ENCODE results near the gene STX19. TPM values are rescaled to one million over a fixed set of nuclear protein-coding genes. Genes with fewer than 3 reads are reported as not detected.

Gene STX19
- total RNA-seq (0.04 TPM), polyA plus RNA-seq (ENCODE audit: insufficient read depth in 1 of 8, insufficient read length in 8 of 8, low replicate concordance in 1 of 8) (1 to 10 TPM in 1 of 8 donors, under 1 TPM in 5, not detected in 2; 0.15 to 1.1 (median 0.20) TPM)
- long read RNA-seq, donor 1 = 0 reads
- long read RNA-seq, donor 2 = 0 reads
- long read RNA-seq, donor 3 = 0 reads
- long read RNA-seq, donor 4 = 0 reads
- long read RNA-seq, donor 5 = 0 reads
- long read RNA-seq, donor 6 = 0 reads
- long read RNA-seq, donor 7 = 0 reads
- long read RNA-seq, donor 8 = 0 reads
- long read RNA-seq, donor 9 = 0 reads
- long read RNA-seq, donor 10 = 0 reads
- long read RNA-seq, donor 11 = 0 reads

GRCh38 chr3:94028093-94028837 is at the start of gene STX19:
TSS of gene STX19 (minus strand) at chr3:94028597. CDS start at chr3:94015269, 13,328 bp downstream.
- no CpG with 5 or more reads among the region's 8 CpGs for WGBS (ENCODE audit: insufficient coverage)
- Histone ChIP-seq H3K27ac (ENCODE audit: low read length) (no peak within 1 kb of the TSS), H3K4me3 (ENCODE audit: low read length) (no peak within 1 kb of the TSS), H3K9me3 (replicated peaks; ENCODE audit: control insufficient read depth, low read depth, low read length) (no peaks in the 10 kb centered on the region), H3K4me1 (ENCODE audit: control insufficient read depth, insufficient read depth, low read length) (no peaks in the 10 kb centered on the region), H3K27me3 (ENCODE audit: control insufficient read depth, insufficient read depth, low read length) (no peaks in the 10 kb centered on the region), H3K36me3 (ENCODE audit: control insufficient read depth, insufficient read depth, low read length) (no peaks in the 10 kb centered on the region)
- peak; percentile 51 for DNase-seq

- Histone ChIP-seq H3K36me3 (ENCODE audit: control insufficient read depth, insufficient read depth, low read length) (peaks cover 19% of the 10 kb centered on the region), H3K27me3 (ENCODE audit: control insufficient read depth, insufficient read depth, low read length) (no peaks in the 10 kb centered on the region), H3K27ac (ENCODE audit: low read length) (no peak overlapping the region), H3K4me1 (ENCODE audit: control insufficient read depth, insufficient read depth, low read length) (no peaks in the 10 kb centered on the region), H3K4me3 (ENCODE audit: low read length) (no peak overlapping the region), H3K9me3 (replicated peaks; ENCODE audit: control insufficient read depth, low read depth, low read length) (no peaks in the 10 kb centered on the region)
- DNase-seq = no peak
- 88% methylated on average over 2 of the region's 3 CpGs for WGBS (ENCODE audit: insufficient coverage)
Observed at GRCh38 chr3:94076055-94076454, 47.7 kb upstream of the STX19 start.

- no peak for DNase-seq
- Histone ChIP-seq H3K27me3 (ENCODE audit: control insufficient read depth, insufficient read depth, low read length) (no peaks in the 10 kb centered on the region), H3K4me1 (ENCODE audit: control insufficient read depth, insufficient read depth, low read length) (no peaks in the 10 kb centered on the region), H3K4me3 (ENCODE audit: low read length) (no peak overlapping the region), H3K36me3 (ENCODE audit: control insufficient read depth, insufficient read depth, low read length) (peaks cover 26% of the 10 kb centered on the region), H3K27ac (ENCODE audit: low read length) (no peak overlapping the region), H3K9me3 (replicated peaks; ENCODE audit: control insufficient read depth, low read depth, low read length) (no peaks in the 10 kb centered on the region)
- 83% methylated on average over 1 of the region's 4 CpGs for WGBS (ENCODE audit: insufficient coverage)
Observed at GRCh38 chr3:94071713-94072284, 43.4 kb upstream of the STX19 start.

- H3K36me3 ChIP-seq (ENCODE audit: control insufficient read depth, insufficient read depth, low read length) = peaks cover 25% of the 10 kb centered on the region
- H3K27ac ChIP-seq (ENCODE audit: low read length) = no peak overlapping the region
- DNase-seq = no peak
- no peak overlapping the region for H3K4me3 ChIP-seq (ENCODE audit: low read length)
- H3K27me3 ChIP-seq (ENCODE audit: control insufficient read depth, insufficient read depth, low read length) = no peaks in the 10 kb centered on the region
- WGBS (ENCODE audit: insufficient coverage) = 100% methylated on average over 5 of the region's 6 CpGs
- H3K4me1 ChIP-seq (ENCODE audit: control insufficient read depth, insufficient read depth, low read length) = no peaks in the 10 kb centered on the region
- no peaks in the 10 kb centered on the region for H3K9me3 ChIP-seq (replicated peaks; ENCODE audit: control insufficient read depth, low read depth, low read length)
Observed at GRCh38 chr3:94070341-94070911, 42.0 kb upstream of the STX19 start.

- no CpG with 5 or more reads among the region's 4 CpGs for WGBS (ENCODE audit: insufficient coverage)
- peaks cover 25% of the 10 kb centered on the region for H3K36me3 ChIP-seq (ENCODE audit: control insufficient read depth, insufficient read depth, low read length)
- peak; percentile 53 for DNase-seq
Observed at GRCh38 chr3:94069194-94069813, 40.9 kb upstream of the STX19 start.

GRCh38 chr3:94066506-94067500 is 38.4 kb upstream of the STX19 start:
- peaks cover 18% of the 10 kb centered on the region for H3K36me3 ChIP-seq (ENCODE audit: control insufficient read depth, insufficient read depth, low read length)
- WGBS (ENCODE audit: insufficient coverage) = no CpG with 5 or more reads among the region's 6 CpGs
- H3K27ac ChIP-seq (ENCODE audit: low read length) = no peak overlapping the region
- H3K4me1 ChIP-seq (ENCODE audit: control insufficient read depth, insufficient read depth, low read length) = peaks cover 3% of the 10 kb centered on the region
- H3K4me3 ChIP-seq (ENCODE audit: low read length) = no peak overlapping the region
- DNase-seq = no peak
- no peaks in the 10 kb centered on the region for H3K27me3 ChIP-seq (ENCODE audit: control insufficient read depth, insufficient read depth, low read length)
- H3K9me3 ChIP-seq (replicated peaks; ENCODE audit: control insufficient read depth, low read depth, low read length) = no peaks in the 10 kb centered on the region

More at GRCh38 chr3:94069194-94069813, 40.9 kb upstream of the STX19 start:
- H3K4me3 ChIP-seq (ENCODE audit: low read length) = no peak overlapping the region
- H3K4me1 ChIP-seq (ENCODE audit: control insufficient read depth, insufficient read depth, low read length) = no peaks in the 10 kb centered on the region
- no peaks in the 10 kb centered on the region for H3K9me3 ChIP-seq (replicated peaks; ENCODE audit: control insufficient read depth, low read depth, low read length)
- H3K27ac ChIP-seq (ENCODE audit: low read length) = no peak overlapping the region
- no peaks in the 10 kb centered on the region for H3K27me3 ChIP-seq (ENCODE audit: control insufficient read depth, insufficient read depth, low read length)

DNA sequence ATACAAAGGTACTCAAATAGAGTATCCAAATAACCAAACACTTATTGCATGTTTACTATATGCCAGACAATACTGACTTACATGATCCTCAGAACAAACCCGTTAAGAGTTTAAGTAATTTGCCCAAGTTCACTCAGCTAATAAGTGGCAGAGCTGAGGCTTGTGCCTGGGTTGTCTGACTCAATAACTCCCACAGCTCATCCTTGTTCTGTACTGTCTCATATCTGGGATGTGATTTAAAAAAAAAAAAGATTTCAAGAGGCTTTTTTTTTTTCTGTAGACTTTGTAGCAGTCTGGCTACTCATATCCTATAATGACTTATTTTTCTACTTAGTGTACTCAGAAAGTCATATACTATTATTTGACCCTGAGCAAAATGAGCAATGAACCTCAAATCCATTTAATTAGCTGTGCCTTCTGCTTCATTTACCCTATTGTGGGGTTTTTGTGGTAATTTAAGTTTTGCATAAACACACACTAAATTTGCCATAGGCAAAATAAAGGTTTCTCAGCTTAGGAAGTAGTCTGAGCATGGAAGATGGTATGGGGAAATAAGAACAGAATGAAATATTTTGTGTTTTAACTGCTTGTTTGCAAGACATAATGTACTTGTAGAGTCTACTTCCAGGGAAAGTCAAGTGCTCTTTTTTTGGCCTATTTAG is 37.6 kb upstream of the STX19 start:
- Histone ChIP-seq H3K4me1 (ENCODE audit: control insufficient read depth, insufficient read depth, low read length) (peaks cover 3% of the 10 kb centered on the region), H3K27me3 (ENCODE audit: control insufficient read depth, insufficient read depth, low read length) (no peaks in the 10 kb centered on the region), H3K4me3 (ENCODE audit: low read length) (no peak overlapping the region), H3K9me3 (replicated peaks; ENCODE audit: control insufficient read depth, low read depth, low read length) (no peaks in the 10 kb centered on the region), H3K36me3 (ENCODE audit: control insufficient read depth, insufficient read depth, low read length) (peaks cover 16% of the 10 kb centered on the region), H3K27ac (ENCODE audit: low read length) (no peak overlapping the region)
- no CpG with 5 or more reads among the region's 1 CpG for WGBS (ENCODE audit: insufficient coverage)
- no peak for DNase-seq

- Histone ChIP-seq H3K4me3 (ENCODE audit: low read length) (no peak overlapping the region), H3K27ac (ENCODE audit: low read length) (no peak overlapping the region), H3K9me3 (replicated peaks; ENCODE audit: control insufficient read depth, low read depth, low read length) (no peaks in the 10 kb centered on the region), H3K36me3 (ENCODE audit: control insufficient read depth, insufficient read depth, low read length) (peaks cover 14% of the 10 kb centered on the region), H3K27me3 (ENCODE audit: control insufficient read depth, insufficient read depth, low read length) (no peaks in the 10 kb centered on the region), H3K4me1 (ENCODE audit: control insufficient read depth, insufficient read depth, low read length) (peaks cover 3% of the 10 kb centered on the region)
- no peak for DNase-seq
- WGBS (ENCODE audit: insufficient coverage) = no CpG with 5 or more reads among the region's 1 CpG
Observed at GRCh38 chr3:94065122-94065521, 36.7 kb upstream of the STX19 start.

Measured in muscle of leg (tissue), 16 donors.